AG04450 (cell line): ENCODE measurements around the gene SFT2D3. TPM values are rescaled to one million over a fixed set of nuclear protein-coding genes. Genes with fewer than 3 reads are reported as not detected.

Source experiments
- CTCF ChIA-PET: fragments of 300-600, 350-600 bp; formaldehyde crosslinking; extraction: SDS; loops from one replicate; lab custom pipeline; 2022; ENCODE audit warnings: antibody characterized with exemption, inconsistent platforms; lab: Charles Lee
- POLR2A ChIA-PET: fragments of 350-600 bp; formaldehyde crosslinking; extraction: SDS; loops from one replicate; lab custom pipeline; 2021; ENCODE audit warnings: antibody characterized with exemption, inconsistent platforms; lab: Yijun Ruan, JAX
- DNase-seq: peaks from one replicate; pipeline ENCODE4 v3.0.0-alpha.2; 2011; ENCODE audit warnings: low read depth, low spot score
- H3K27ac ChIP-seq: one replicate; pipeline ENCODE4 v1.5.1; 2012; ENCODE audit warnings: low read depth, low read length, control low read depth
- H3K27me3 ChIP-seq: one replicate; pipeline ENCODE4 v1.6.0; 2012; ENCODE audit warnings: low read length; ENCODE audit not compliant: control insufficient read depth, insufficient read depth
- H3K4me3 ChIP-seq: 2 replicates; pipeline ENCODE4 v1.5.1; 2011; ENCODE audit warnings: mild to moderate bottlenecking, low read depth, low read length, control low read depth
- H3K9me3 ChIP-seq: 2 replicates; pipeline ENCODE4 v1.5.1; 2012; ENCODE audit warnings: low read length; ENCODE audit not compliant: control insufficient read depth, insufficient read depth
- polyA plus RNA-seq: library from polyadenylated mRNA; depleted of rRNA; stranded (reverse); fragments of >200 nt; gene quantifications from 2 replicates; pipeline ENCODE4 v1.2.3, GENCODE V29; 2011
- TF ChIP-seq, protein P1 (sequence below): IDR thresholded peaks from 2 replicates; pipeline ENCODE4 v1.5.1; 2011; ENCODE audit warnings: low read depth, low read length, control low read depth, inconsistent platforms

The SFT2D3 gene
- polyA plus RNA-seq, 1 experiment, result 5.3 TPM

DNA sequence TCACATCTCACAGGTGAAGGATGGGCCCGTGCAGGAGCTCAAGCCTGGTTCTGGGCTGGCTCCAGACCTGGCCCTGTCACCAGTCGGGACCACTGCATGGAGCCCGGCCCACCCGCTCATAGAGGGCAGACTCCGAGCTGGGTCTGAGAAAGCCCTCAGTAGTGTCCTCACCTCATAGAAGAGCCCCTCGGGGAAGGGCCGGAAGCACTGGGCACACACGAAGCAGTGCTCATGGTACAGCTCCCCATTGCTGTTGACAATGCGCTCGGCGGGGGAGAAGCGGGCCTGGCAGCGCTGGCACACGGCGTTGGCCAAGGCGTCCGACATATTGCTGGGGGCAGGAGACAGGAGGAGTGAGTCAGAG, 44.1 kb upstream of the SFT2D3 start:
- Histone ChIP-seq H3K27ac (no peak overlapping the region), H3K9me3 (no peaks in the 10 kb centered on the region; the same call in 1 of the 2 replicates), H3K4me3 (no peak overlapping the region), H3K27me3 (no peaks in the 10 kb centered on the region)
- no peak for DNase-seq
- POLR2A ChIA-PET, result no interaction called here
- CTCF ChIA-PET, result no interaction called here
- TF ChIP-seq, protein P1, sequence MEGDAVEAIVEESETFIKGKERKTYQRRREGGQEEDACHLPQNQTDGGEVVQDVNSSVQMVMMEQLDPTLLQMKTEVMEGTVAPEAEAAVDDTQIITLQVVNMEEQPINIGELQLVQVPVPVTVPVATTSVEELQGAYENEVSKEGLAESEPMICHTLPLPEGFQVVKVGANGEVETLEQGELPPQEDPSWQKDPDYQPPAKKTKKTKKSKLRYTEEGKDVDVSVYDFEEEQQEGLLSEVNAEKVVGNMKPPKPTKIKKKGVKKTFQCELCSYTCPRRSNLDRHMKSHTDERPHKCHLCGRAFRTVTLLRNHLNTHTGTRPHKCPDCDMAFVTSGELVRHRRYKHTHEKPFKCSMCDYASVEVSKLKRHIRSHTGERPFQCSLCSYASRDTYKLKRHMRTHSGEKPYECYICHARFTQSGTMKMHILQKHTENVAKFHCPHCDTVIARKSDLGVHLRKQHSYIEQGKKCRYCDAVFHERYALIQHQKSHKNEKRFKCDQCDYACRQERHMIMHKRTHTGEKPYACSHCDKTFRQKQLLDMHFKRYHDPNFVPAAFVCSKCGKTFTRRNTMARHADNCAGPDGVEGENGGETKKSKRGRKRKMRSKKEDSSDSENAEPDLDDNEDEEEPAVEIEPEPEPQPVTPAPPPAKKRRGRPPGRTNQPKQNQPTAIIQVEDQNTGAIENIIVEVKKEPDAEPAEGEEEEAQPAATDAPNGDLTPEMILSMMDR, result no peak

DNA sequence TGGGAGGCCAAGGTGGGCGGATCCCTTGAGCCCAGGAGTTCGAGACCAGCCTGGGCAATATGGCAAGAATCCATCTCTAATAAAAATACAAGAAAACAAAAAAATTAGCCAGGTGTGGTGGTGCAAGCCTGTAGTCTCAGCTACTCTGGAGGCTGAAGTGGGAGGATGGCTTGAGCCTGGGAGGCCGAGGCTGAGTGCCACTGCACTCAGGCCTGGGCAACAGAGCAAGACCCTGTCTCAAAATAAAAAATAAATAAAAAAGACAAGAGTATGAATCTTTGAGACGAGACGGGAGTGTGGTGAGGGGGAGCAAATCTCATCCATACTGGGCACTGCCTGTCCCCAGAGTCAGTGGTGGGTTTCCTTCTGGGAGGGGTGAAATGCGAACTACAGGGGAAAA, 43.2 kb upstream of the SFT2D3 start:
- H3K9me3 ChIP-seq, result no peaks in the 10 kb centered on the region; the same call in 1 of the 2 replicates
- no peak overlapping the region for H3K27ac ChIP-seq
- POLR2A ChIA-PET, result no interaction called here
- no peak overlapping the region for H3K4me3 ChIP-seq
- H3K27me3 ChIP-seq, result no peaks in the 10 kb centered on the region
- CTCF ChIA-PET, result no interaction called here
- DNase-seq, result no peak
- TF ChIP-seq, protein P1, result no peak

DNA sequence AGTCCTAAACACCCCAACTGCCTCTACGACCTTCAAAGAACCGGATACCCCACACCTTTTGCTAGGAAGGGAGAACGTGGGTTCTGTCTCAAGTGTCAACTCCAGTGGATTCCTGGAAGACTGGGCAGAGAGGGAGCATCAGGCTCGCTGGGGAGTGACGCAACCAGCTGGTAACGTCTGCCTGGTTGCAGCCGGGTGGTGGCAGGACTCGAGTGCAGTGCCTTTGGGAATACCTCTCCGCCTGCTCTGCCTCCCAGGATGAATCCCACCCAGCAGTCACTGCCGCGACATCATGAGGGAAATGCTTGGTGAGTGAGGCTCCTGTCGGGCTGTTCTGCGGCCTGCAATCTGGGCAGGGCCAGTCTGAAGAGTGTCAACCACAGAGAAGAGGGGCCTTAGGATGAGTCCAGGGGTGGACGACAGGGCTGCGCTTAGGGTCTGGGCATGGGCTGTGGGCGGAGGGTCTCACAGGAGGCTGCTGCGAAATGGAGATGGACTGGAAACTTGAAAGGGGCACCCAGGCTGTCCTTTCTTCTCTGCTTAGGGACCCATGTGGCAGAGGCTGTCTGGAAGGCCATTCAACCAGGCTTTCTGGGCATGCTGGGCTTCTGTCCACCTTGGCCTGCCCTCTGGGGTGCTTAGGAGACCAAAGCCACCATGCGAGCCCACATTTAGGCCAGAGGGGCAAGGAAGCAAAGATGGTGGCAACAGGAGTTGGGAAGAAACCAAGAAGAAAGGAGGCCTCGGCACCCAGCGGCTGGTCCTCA, 42.5 kb upstream of the SFT2D3 start:
- no peak overlapping the region for H3K27ac ChIP-seq
- no peak overlapping the region for H3K4me3 ChIP-seq
- no peaks in the 10 kb centered on the region for H3K27me3 ChIP-seq
- ChIA-PET POLR2A (no interaction called here), CTCF (interaction anchor here (2.1 kb wide), 1 partner anchor 9 kb away, joined by 5 read pairs; no protein-coding TSS in a partner anchor)
- TF ChIP-seq, protein P1, result no peak
- no peaks in the 10 kb centered on the region; the same call in 1 of the 2 replicates for H3K9me3 ChIP-seq
- DNase-seq, result no peak

DNA sequence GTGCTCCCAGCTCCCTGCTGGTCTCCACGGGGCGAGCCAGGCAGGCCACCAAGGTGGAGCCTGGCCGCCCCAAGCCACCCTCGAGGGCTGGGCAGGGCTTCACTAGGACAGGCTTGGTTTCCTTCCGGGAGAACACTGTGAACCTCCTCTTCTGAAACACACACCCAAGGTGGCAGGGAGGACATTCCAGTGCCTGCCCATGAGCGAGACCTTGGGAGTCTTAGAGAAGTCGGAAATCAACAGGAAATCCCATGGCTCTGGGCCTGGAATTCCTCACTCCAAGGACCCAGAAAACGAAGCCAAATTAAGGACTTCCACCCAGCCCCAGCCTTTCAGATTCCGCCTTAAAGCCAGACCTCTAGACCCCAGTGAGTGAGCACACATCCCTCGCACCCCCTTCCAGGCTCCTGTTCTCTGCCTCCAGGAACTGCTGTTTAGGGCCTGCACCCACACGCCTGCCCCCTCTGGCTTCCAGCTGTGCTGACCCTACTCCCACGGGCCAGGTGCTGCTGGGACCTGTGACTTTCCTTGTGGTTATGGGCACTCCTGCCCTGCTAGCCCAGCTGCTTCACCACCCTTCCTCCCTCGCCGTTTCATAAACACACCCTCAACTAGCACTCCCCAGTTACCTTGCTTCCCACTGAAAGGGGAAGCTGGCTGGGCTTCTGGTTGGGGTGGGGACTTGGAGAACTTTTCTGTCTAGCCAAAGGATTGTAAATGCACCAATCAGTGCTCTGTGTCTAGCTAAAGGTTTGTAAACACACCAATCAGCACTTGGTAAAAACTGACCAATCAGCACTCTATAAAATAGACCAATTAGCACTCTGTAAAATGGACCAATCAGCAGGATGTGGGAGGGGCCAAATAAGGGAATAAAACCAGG, 41.6 kb upstream of the SFT2D3 start:
- no peak overlapping the region for H3K4me3 ChIP-seq
- ChIA-PET POLR2A (no interaction called here), CTCF (interaction anchor here (2.1 kb wide), 1 partner anchor 10 kb away, joined by 5 read pairs; no protein-coding TSS in a partner anchor)
- TF ChIP-seq, protein P1, result no peak
- no peak for DNase-seq
- H3K27ac ChIP-seq, result no peak overlapping the region
- H3K9me3 ChIP-seq, result no peaks in the 10 kb centered on the region; the same call in 1 of the 2 replicates
- H3K27me3 ChIP-seq, result peaks cover 3% of the 10 kb centered on the region

DNA sequence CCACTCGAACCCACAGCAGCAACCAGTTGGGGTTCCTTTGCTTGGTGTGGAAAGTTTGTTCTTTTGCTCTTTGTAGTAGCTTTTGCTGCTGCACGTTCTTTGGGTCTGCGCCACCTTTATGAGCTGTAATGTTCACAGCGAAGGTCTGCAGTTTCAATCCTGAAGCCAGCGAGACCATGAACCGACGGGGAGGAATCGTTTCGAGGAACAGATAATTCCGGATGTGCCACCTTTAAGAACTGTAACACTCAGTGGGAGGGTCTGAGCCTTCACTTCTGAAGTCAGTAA, 41.1 kb upstream of the SFT2D3 start:
- POLR2A ChIA-PET, result no interaction called here
- no peaks in the 10 kb centered on the region; the same call in 1 of the 2 replicates for H3K9me3 ChIP-seq
- H3K27me3 ChIP-seq, result peaks cover 6% of the 10 kb centered on the region
- H3K27ac ChIP-seq, result no peak overlapping the region
- DNase-seq, result no peak
- H3K4me3 ChIP-seq, result no peak overlapping the region
- TF ChIP-seq, protein P1, result no peak
- CTCF ChIA-PET, result interaction anchor here (2.1 kb wide), 1 partner anchor 10 kb away, joined by 5 read pairs; no protein-coding TSS in a partner anchor
